ENCODE results near the gene LASP1NB.

Gene LASP1NB

GRCh38 chr17:38885044-38885727 lies 40.2 kb upstream of the LASP1NB start:
- ChIA-PET POLR2A (ENCODE audit: unreplicated experiment) (interaction anchor here (0.6 kb wide), 1 partner anchor 84 kb away, joined by 4 read pairs; no protein-coding TSS in a partner anchor), CTCF (no interaction called here)
- no peak overlapping the region for H3K4me3 ChIP-seq
- no peaks in the 10 kb centered on the region for H3K9me2 ChIP-seq (ENCODE audit: insufficient read depth)
- H3K4me2 ChIP-seq = no peak overlapping the region
- peaks cover 92% of the 10 kb centered on the region for H4K20me1 ChIP-seq (ENCODE audit: insufficient read depth)
- peaks cover 100% of the 10 kb centered on the region for H3K79me2 ChIP-seq (ENCODE audit: low read depth)
- BruUV-seq (replicated peaks) = no TSS peak
- H3K36me3 ChIP-seq (ENCODE audit: low read depth) = peaks cover 41% of the 10 kb centered on the region
- H3K9me3 ChIP-seq (ENCODE audit: insufficient read depth, low read depth) = no peaks in the 10 kb centered on the region
- intact Hi-C loops (cut with micrococcal nuclease; ENCODE audit: unreplicated experiment) = no loop called here
- peaks cover 53% of the 10 kb centered on the region; the same call in 1 of the 2 replicates for H3F3A ChIP-seq (ENCODE audit: insufficient read depth, low read depth)
- H2AFZ ChIP-seq = no peak overlapping the region
- H3K4me1 ChIP-seq (replicated peaks; ENCODE audit: insufficient read depth) = peaks cover 39% of the 10 kb centered on the region
- TF ChIP-seq CTCF (conservative IDR thresholded peaks at IDR 0.05) (no peak), EZH2 (IDR thresholded peaks at IDR 0.05; ENCODE audit: low read depth) (no peak)
- H3K27me3 ChIP-seq (ENCODE audit: insufficient read depth, low read depth) = no peaks in the 10 kb centered on the region
- H3K27ac ChIP-seq = no peak overlapping the region
- no peak for DNase-seq

GRCh38 chr17:38885728-38886642 lies 39.4 kb upstream of the LASP1NB start:
- H3K4me1 ChIP-seq (replicated peaks; ENCODE audit: insufficient read depth) = peaks cover 31% of the 10 kb centered on the region
- H3K9me2 ChIP-seq (ENCODE audit: insufficient read depth) = no peaks in the 10 kb centered on the region
- ChIA-PET CTCF (no interaction called here), POLR2A (ENCODE audit: unreplicated experiment) (interaction anchor here (0.6 kb wide), 1 partner anchor 43 kb away, joined by 3 read pairs; no protein-coding TSS in a partner anchor)
- no peak overlapping the region for H3K27ac ChIP-seq
- peaks cover 100% of the 10 kb centered on the region for H3K79me2 ChIP-seq (ENCODE audit: low read depth)
- intact Hi-C loops (cut with micrococcal nuclease; ENCODE audit: unreplicated experiment) = no loop called here
- H3K4me3 ChIP-seq = no peak overlapping the region
- no TSS peak for BruUV-seq (replicated peaks)
- peaks cover 91% of the 10 kb centered on the region for H4K20me1 ChIP-seq (ENCODE audit: insufficient read depth)
- no peak overlapping the region for H3K4me2 ChIP-seq
- no peak overlapping the region for H2AFZ ChIP-seq
- peaks cover 41% of the 10 kb centered on the region for H3K36me3 ChIP-seq (ENCODE audit: low read depth)
- H3F3A ChIP-seq (ENCODE audit: insufficient read depth, low read depth) = peaks cover 45% of the 10 kb centered on the region; the same call in 1 of the 2 replicates
- no peaks in the 10 kb centered on the region for H3K27me3 ChIP-seq (ENCODE audit: insufficient read depth, low read depth)
- no peak for DNase-seq
- TF ChIP-seq CTCF (conservative IDR thresholded peaks at IDR 0.05) = no peak
- TF ChIP-seq EZH2 (IDR thresholded peaks at IDR 0.05; ENCODE audit: low read depth) = no peak
- no peaks in the 10 kb centered on the region for H3K9me3 ChIP-seq (ENCODE audit: insufficient read depth, low read depth)

- Histone ChIP-seq H3F3A (ENCODE audit: insufficient read depth, low read depth) (peaks cover 38% of the 10 kb centered on the region; the same call in 1 of the 2 replicates), H3K36me3 (ENCODE audit: low read depth) (peaks cover 41% of the 10 kb centered on the region)
- intact Hi-C loops (cut with micrococcal nuclease; ENCODE audit: unreplicated experiment) = no loop called here
These were observed 38.8 kb upstream of the LASP1NB start for GRCh38 chr17:38886643-38887010.

More at GRCh38 chr17:38886643-38887010, 38.8 kb upstream of the LASP1NB start:
- no peak for DNase-seq
- ChIA-PET POLR2A (ENCODE audit: unreplicated experiment) (interaction anchor here (0.6 kb wide), 1 partner anchor 43 kb away, joined by 3 read pairs; no protein-coding TSS in a partner anchor), CTCF (no interaction called here)
- no peak overlapping the region for H3K27ac ChIP-seq
- no peaks in the 10 kb centered on the region for H3K27me3 ChIP-seq (ENCODE audit: insufficient read depth, low read depth)
- H3K4me2 ChIP-seq = no peak overlapping the region
- H4K20me1 ChIP-seq (ENCODE audit: insufficient read depth) = peaks cover 85% of the 10 kb centered on the region
- no peaks in the 10 kb centered on the region for H3K9me3 ChIP-seq (ENCODE audit: insufficient read depth, low read depth)
- H3K4me1 ChIP-seq (replicated peaks; ENCODE audit: insufficient read depth) = peaks cover 25% of the 10 kb centered on the region
- H3K4me3 ChIP-seq = no peak overlapping the region
- H3K79me2 ChIP-seq (ENCODE audit: low read depth) = peaks cover 98% of the 10 kb centered on the region
- no peaks in the 10 kb centered on the region for H3K9me2 ChIP-seq (ENCODE audit: insufficient read depth)
- no peak overlapping the region for H2AFZ ChIP-seq
- TF ChIP-seq EZH2 (IDR thresholded peaks at IDR 0.05; ENCODE audit: low read depth) (no peak), CTCF (conservative IDR thresholded peaks at IDR 0.05) (no peak)
- no TSS peak for BruUV-seq (replicated peaks)

Measured in PC-9 (cell line).